Measurements from ENCODE around the gene ADAMTSL1.

ADAMTSL1 gene

GRCh38 chr9:18741359-18741758 is 267.4 kb downstream of the ADAMTSL1 start:
- TF ChIP-seq ZFX (IDR thresholded peaks at IDR 0.05; ENCODE audit: borderline replicate concordance) (no peak), CTCF (IDR thresholded peaks at IDR 0.05) (no peak)
- no peak overlapping the region for H3K27ac ChIP-seq

- H3K27ac ChIP-seq: no peak overlapping the region
- TF ChIP-seq ZFX (IDR thresholded peaks at IDR 0.05; ENCODE audit: borderline replicate concordance): no peak
- TF ChIP-seq CTCF (IDR thresholded peaks at IDR 0.05): no peak
Observed at GRCh38 chr9:18741945-18742344, 268.0 kb downstream of the ADAMTSL1 start.

GRCh38 chr9:18743421-18743820 is 269.5 kb downstream of the ADAMTSL1 start:
- no peak overlapping the region for H3K27ac ChIP-seq
- TF ChIP-seq CTCF (IDR thresholded peaks at IDR 0.05) (no peak), ZFX (IDR thresholded peaks at IDR 0.05; ENCODE audit: borderline replicate concordance) (no peak)

- TF ChIP-seq CTCF (IDR thresholded peaks at IDR 0.05) (no peak), ZFX (IDR thresholded peaks at IDR 0.05; ENCODE audit: borderline replicate concordance) (no peak)
- H3K27ac ChIP-seq: no peak overlapping the region
Observed at GRCh38 chr9:18743971-18744370, 270.0 kb downstream of the ADAMTSL1 start.

GRCh38 chr9:18745710-18746109 is 271.8 kb downstream of the ADAMTSL1 start:
- no peak for TF ChIP-seq ZFX (IDR thresholded peaks at IDR 0.05; ENCODE audit: borderline replicate concordance)
- TF ChIP-seq CTCF (IDR thresholded peaks at IDR 0.05): no peak

GRCh38 chr9:18746631-18747030 is 272.7 kb downstream of the ADAMTSL1 start:
- no peak overlapping the region for H3K27ac ChIP-seq
- TF ChIP-seq CTCF (IDR thresholded peaks at IDR 0.05) (no peak), ZFX (IDR thresholded peaks at IDR 0.05; ENCODE audit: borderline replicate concordance) (no peak)

More at GRCh38 chr9:18745710-18746109, 271.8 kb downstream of the ADAMTSL1 start:
- H3K27ac ChIP-seq: no peak overlapping the region

GRCh38 chr9:18747595-18747994 is 273.6 kb downstream of the ADAMTSL1 start:
- TF ChIP-seq CTCF (IDR thresholded peaks at IDR 0.05): no peak
- TF ChIP-seq ZFX (IDR thresholded peaks at IDR 0.05; ENCODE audit: borderline replicate concordance): no peak

More at GRCh38 chr9:18747595-18747994, 273.6 kb downstream of the ADAMTSL1 start:
- no peak overlapping the region for H3K27ac ChIP-seq

All from 22Rv1 (cell line).